ENCODE results near the gene ZNF511.
"Not testable (repeated sequence)": the region's sequence is repeated elsewhere in the genome, so short reads cannot be mapped to it uniquely, and the experiment has no call there.

The ZNF511 gene

GRCh38 chr10:133314911-133315310 lies 6.2 kb downstream of the ZNF511 start:
- DNase-seq (ENCODE audit: low read depth), result no peak

GRCh38 chr10:133315847-133316246 lies 7.1 kb downstream of the ZNF511 start:
- DNase-seq (ENCODE audit: low read depth), result no peak

- no peak for DNase-seq (ENCODE audit: low read depth)
Observed at GRCh38 chr10:133316266-133316665, 7.6 kb downstream of the ZNF511 start.

DNA sequence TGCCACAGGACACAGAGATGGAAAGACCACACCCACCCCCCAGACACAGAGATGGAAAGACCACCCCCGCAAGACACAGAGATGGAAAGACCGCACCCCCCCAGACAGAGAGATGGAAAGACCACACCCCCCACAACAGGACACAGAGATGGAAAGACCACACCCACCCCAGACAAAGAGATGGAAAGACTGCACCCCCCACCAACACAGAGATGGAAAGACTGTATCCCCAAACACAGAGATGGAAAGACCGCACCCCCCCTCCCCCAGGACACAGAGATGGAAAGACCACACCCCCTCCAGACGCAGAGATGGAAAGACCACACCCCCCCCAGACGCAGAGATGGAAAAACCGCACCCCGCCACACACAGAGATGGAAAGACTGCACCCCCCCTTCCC lies 8.0 kb downstream of the ZNF511 start:
- DNase-seq (ENCODE audit: low read depth), result no peak

GRCh38 chr10:133318494-133319127 lies 9.9 kb downstream of the ZNF511 start:
- peak; percentile 49 for DNase-seq (ENCODE audit: low read depth)

- not testable (repeated sequence) for DNase-seq (ENCODE audit: low read depth)
Observed at GRCh38 chr10:133320852-133321422, 12.2 kb downstream of the ZNF511 start.

DNA sequence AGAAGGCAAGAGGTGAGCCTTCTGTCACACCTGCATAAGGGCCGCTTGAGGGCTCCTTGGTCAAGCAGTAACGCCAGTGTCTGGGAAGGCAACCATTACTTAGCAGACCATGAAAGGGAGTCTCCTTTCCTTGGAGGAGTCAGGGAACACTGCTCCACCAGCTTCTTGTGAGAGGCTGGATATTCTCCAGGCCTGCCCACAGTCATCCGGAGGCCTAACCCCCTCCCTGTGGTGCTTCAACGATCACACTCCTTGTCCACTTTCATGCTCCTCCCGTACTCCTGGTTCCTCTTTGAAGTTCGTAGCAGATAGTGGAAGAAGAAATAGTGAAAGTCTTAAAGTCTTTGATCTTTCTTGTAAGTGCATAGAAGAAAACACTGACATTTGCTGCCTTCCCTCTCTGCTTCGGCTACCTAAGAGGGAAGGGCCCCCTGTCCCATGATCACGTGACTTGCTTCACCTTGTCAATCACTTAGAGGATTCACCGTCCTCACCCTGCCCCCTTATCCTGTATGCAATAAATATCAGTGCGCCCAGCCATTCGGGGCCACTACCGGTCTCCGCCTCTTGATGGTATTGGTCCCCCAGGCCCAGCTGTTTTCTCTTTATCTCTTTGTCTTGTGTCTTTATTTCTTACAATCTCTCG lies 13.5 kb downstream of the ZNF511 start:
- not testable (repeated sequence) for DNase-seq (ENCODE audit: low read depth)

DNA sequence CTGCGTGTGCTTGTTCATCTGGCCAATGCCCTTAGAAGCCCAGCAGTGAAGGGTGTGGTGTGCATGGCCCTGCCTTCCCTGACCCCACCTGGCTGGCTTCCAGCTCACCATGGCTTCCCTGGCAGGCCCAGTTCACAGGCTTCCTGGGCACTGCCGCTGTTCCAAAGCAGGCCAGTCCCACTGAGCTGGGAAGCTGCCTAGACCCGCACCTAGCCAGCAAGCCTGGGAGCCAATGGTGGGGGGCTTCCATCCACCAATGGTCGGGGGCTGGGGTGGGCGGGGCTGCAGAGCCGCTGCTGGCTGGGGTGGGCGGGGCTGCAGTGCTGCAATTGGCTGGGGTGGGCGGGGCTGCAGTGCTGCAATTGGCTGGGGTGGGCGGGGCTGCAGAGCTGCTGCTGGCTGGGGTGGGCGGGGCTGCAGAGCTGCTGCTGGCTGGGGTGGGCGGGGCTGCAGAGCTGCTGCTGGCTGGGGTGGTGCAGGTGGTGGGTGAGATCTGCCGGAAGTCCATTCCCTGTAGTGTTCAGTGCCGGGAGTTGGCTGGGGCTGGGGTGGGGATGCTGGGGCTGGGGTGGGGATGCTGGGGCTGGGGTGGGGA lies 15.6 kb downstream of the ZNF511 start:
- DNase-seq (ENCODE audit: low read depth), result peak; percentile 48

DNA sequence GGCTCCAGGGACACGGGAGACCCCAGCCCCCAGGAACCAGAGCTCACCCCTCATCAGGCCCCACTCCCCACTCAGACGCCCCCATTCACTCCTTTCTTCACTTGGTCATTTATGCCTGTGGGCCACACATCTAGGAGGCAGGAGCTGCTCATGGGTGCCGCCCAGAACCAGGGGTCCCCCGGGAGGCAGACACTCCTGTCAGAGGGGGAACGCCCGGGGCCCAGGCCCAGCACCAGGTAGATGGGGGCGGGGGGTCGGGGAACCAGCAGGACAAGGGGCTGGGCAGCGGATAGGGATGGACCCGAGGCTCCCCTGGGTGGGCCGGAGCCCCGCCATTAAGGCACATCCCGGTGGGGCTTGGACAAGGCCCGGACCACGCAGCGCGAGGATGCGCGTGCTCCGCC lies 16.1 kb downstream of the ZNF511 start:
- no peak for DNase-seq (ENCODE audit: low read depth)

DNA sequence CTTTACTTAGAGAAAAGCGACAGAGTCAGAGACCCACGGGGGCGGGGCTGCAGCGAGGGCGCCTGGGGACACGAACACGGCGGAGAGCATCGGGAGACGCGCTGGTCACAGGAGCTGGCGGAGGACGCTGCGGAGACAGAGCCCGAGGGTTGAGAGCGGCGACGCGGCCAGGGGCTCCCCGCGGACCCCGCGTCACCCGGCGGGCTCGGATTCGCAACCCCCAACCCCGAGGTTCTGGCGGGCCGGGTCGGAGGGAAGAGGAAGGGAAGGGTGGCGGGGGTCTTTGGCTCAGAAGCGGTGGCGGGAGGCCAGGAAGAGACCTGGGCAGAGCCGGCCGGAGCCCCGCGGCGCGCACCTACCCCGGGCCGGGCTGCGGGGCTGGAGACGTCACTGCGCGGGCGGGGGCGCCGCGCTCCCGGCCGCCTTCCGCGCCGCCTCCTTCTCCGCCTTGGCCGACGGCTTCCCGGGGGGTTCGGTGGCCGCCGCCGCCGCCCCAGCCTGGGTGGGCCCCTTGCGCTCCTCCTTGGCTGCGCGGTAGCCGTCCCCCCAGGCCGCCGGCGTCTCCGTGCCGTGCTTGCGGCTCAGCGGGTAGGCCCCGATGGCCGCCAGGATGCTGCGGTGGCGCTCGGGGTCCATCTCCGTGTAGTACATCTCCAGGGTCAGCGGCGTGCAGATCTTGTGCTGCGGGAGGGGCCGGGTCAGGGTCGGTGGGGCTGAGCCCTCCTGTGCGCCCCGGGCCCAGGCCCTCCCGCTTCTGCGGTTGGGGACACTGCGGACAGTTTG lies 16.9 kb downstream of the ZNF511 start:
- DNase-seq (ENCODE audit: low read depth), result no peak

GRCh38 chr10:133326223-133326551 lies 17.5 kb downstream of the ZNF511 start:
- DNase-seq (ENCODE audit: low read depth), result no peak

GRCh38 chr10:133326745-133327650 lies 18.3 kb downstream of the ZNF511 start:
- DNase-seq (ENCODE audit: low read depth), result no peak

GRCh38 chr10:133327651-133328357 lies 19.1 kb downstream of the ZNF511 start:
- no peak for DNase-seq (ENCODE audit: low read depth)

DNA sequence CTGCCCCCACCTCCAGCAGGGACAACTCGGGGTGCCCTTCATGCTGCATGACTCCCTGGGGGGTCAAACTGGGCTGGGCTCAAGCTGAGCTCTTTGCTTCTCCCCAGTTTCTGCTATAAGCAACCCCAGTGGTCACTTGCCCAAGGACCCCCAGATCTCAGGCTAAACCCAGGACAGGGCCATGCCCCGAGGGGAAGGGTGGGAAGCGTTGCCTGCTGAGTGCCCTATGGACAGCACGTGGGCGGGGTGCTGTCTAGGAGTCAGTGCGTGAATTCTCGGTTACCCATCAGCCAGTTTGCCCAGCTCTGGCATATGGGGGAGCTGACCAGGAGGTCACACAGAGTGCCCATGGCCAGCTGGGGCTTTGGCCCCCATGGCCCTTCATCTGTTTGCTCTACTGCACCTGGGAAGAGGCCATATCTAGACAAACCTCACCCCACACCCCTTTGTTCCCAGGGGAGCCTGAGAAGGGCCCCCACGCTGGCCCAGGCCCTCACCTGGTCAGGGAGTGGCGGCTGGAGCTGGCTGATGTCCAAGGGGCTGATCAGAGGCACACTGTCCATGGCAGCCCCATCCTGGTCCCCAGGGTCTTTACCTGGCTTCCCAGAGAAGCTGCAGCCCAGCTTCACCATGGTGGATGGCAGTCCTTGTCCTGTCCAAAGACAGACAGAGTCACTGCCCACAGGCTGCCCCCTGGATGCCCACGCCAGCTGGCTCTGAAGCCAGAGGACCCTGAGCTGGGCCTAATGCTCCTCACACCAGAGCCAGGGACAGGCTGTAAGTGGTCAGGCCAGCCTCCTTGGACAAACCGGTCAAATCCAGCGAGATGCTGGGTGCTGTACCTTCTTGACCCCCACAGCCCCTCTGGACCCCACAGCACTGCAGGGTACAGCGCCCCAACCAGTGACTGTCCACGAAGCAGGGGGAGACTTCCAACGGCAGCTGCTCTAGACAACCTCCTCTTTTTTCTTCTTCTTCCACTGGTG lies 19.9 kb downstream of the ZNF511 start:
- no peak for DNase-seq (ENCODE audit: low read depth)

- DNase-seq (ENCODE audit: low read depth), result peak; percentile 79
Observed at GRCh38 chr10:133329491-133330202, 20.9 kb downstream of the ZNF511 start.

- DNase-seq (ENCODE audit: low read depth), result no peak
Observed at GRCh38 chr10:133332936-133333699, 24.4 kb downstream of the ZNF511 start.

GRCh38 chr10:133334503-133335245 lies 26.0 kb downstream of the ZNF511 start:
- DNase-seq (ENCODE audit: low read depth), result no peak

All from activated T-cell treated with anti-CD3 and anti-CD28 coated beads for 24 hours (primary cell).